GM12873 (cell line): Measurements from ENCODE around the gene RAB2B.

Source experiments
- CTCF ChIP-seq: IDR thresholded peaks from 2 replicates; pipeline ENCODE4 v1.5.1; 2012; ENCODE audit warnings: low read depth, mild to moderate bottlenecking, moderate library complexity, low read length, control low read depth; ENCODE audit not compliant: insufficient read depth; ENCODE audit errors: missing control alignments

RAB2B gene

GRCh38 chr14:21414137-21414631 is 62.6 kb downstream of the RAB2B start:
- TF ChIP-seq CTCF = no peak
